ENCODE measurements around the gene FAM111B. TPM values are rescaled to one million over a fixed set of nuclear protein-coding genes. Genes with fewer than 3 reads are reported as not detected.

FAM111B gene
- total RNA-seq: 11.2 and 12.8 TPM in 2 replicates

GRCh38 chr11:59106363-59107336 is at the start of gene FAM111B:
Gene FAM111B, plus strand, starts transcription at chr11:59107237. Its CDS starts 2,389 bp downstream, at chr11:59109626.

GRCh38 chr11:59086007-59086406 is 21.0 kb upstream of the FAM111B start, which contains the start of gene GLYATL1B:
Gene GLYATL1B, plus strand, starts transcription at chr11:59086307. Its CDS starts 0 bp downstream, at chr11:59086307.

GRCh38 chr11:59142530-59143507 is 35.8 kb downstream of the FAM111B start, which contains the start of gene FAM111A:
Gene FAM111A, plus strand, starts transcription at chr11:59142856. Its CDS starts 6,017 bp downstream, at chr11:59148873.

GRCh38 chr11:59171508-59172322 is 64.7 kb downstream of the FAM111B start, which contains the start of gene DTX4:
Gene DTX4, plus strand, starts transcription at chr11:59172132. Its CDS starts 464 bp downstream, at chr11:59172596.

Other genes with a start within 250 kb of the FAM111B start
- gene GLYATL1, start 167.7 kb upstream of the FAM111B start, total RNA-seq: not detected in 2 replicates
- gene GLYATL1B, start 20.9 kb upstream of the FAM111B start, total RNA-seq: not detected in 2 replicates
- 50.9 and 56.6 TPM in 2 replicates for gene FAM111A, start 35.6 kb downstream of the FAM111B start, total RNA-seq
- gene DTX4, start 64.9 kb downstream of the FAM111B start, total RNA-seq: 0.40 and 1.1 TPM in 2 replicates
- not detected in 2 replicates for gene MPEG1, start 105.7 kb downstream of the FAM111B start, total RNA-seq

Data from mammary microvascular endothelial cell (primary cell).